ENCODE data around the gene PLCB2. TPM values are rescaled to one million over a fixed set of nuclear protein-coding genes. Genes with fewer than 3 reads are reported as not detected.

The PLCB2 gene
- total and polyA plus RNA-seq, 2 donors (not counting 3 experiments of a cell fraction or from before 2014, with no cell fraction given): 1.5 to 1.6 TPM

DNA sequence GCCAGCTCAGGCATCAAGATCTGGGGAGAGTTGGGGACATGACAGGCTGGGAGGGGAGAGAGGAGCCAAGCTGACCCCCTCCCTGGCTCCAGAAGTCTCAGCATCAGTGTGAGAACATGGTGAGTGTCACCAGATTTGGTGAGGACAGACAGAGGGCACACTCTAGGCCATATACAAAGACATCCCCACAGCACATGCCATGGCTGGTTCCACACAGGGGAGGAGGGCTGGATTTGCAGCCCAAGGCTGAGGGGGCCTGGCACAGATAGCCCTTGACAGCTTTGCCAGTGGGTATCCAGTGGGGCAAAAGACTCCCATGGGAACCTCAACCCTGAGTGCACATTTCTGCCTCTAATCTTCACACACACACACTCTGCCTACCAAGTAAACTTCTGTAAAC is 14.7 kb downstream of the PLCB2 start:
- no TSS peak for BruUV-seq (replicated peaks)
- dilution Hi-C loops (cut with MboI; ENCODE audit: extremely low pct_ligation_motif_present, low sequenced_read_pairs): no loop called here
- FAIRE-seq (no peak), DNase-seq (ENCODE audit: low read depth, low spot score) (no peak)
- no peaks in the 10 kb centered on the region for H3K9me1 ChIP-seq (replicated peaks; ENCODE audit: control insufficient read depth, extremely low read depth, insufficient read depth, low read length)
- H3K36me3 ChIP-seq (ENCODE audit: control insufficient read depth in 2 of 2, extremely low read depth in 1 of 2, insufficient read depth in 2 of 2, low read length in 2 of 2): no peaks in the 10 kb centered on the region
- H3K9me3 ChIP-seq (replicated peaks; ENCODE audit: control insufficient read depth, insufficient read depth, low read length): no peaks in the 10 kb centered on the region
- no peak overlapping the region for H3K27ac ChIP-seq (ENCODE audit: insufficient read depth, low read depth, low read length)
- H3K4me1 ChIP-seq (ENCODE audit: control insufficient read depth, extremely low read depth, insufficient read depth, low read length): no peaks in the 10 kb centered on the region
- CTCF ChIA-PET: interaction anchor here (1.0 to 7.5 kb wide), 5 partner anchors 11 to 46 kb away, joined by 3 to 77 read pairs (median 29); partner anchors contain the start of genes CCDC9B and PLCB2
- TF ChIP-seq EZH2 (IDR thresholded peaks at IDR 0.05; ENCODE audit: borderline replicate concordance, low read depth, low read length, severe bottlenecking) (no peak), MAX (IDR thresholded peaks at IDR 0.05; ENCODE audit: insufficient read depth, insufficient read length) (no peak), JUN (IDR thresholded peaks at IDR 0.05; ENCODE audit: borderline replicate concordance, insufficient read depth, insufficient read length, low read depth) (no peak)
- H3K79me2 ChIP-seq (ENCODE audit: control insufficient read depth, insufficient read depth, low read length): no peaks in the 10 kb centered on the region
- intact Hi-C loops (cut with micrococcal nuclease): no loop called here
- H3K27me3 ChIP-seq (ENCODE audit: control insufficient read depth in 2 of 2, insufficient read depth in 2 of 2, low read length in 2 of 2): peaks cover 0 to 27% of the 10 kb centered on the region in 2 experiments
- H3K4me2 ChIP-seq (ENCODE audit: insufficient read depth, low read length): no peak overlapping the region
- no peak overlapping the region for H3K9ac ChIP-seq (replicated peaks; ENCODE audit: extremely low read depth, insufficient read depth, low read length)
- no peak overlapping the region for H3K4me3 ChIP-seq (replicated peaks in 1 of 3; ENCODE audit: insufficient read depth in 1 of 3, low read depth in 1 of 3, low read length in 3 of 3)
- H4K20me1 ChIP-seq (replicated peaks; ENCODE audit: control insufficient read depth, extremely low read depth, insufficient read depth, low read length): no peaks in the 10 kb centered on the region
- POLR2A ChIA-PET: no interaction called here
- no peak overlapping the region for H2AFZ ChIP-seq (ENCODE audit: low read depth, low read length)

GRCh38 chr15:40292246-40292645 is 15.5 kb downstream of the PLCB2 start:
- dilution Hi-C loops (cut with MboI; ENCODE audit: extremely low pct_ligation_motif_present, low sequenced_read_pairs): no loop called here
- no peak for DNase-seq (ENCODE audit: low read depth, low spot score)
- intact Hi-C loops (cut with micrococcal nuclease): no loop called here
- H4K20me1 ChIP-seq (replicated peaks; ENCODE audit: control insufficient read depth, extremely low read depth, insufficient read depth, low read length): no peaks in the 10 kb centered on the region
- no peaks in the 10 kb centered on the region for H3K79me2 ChIP-seq (ENCODE audit: control insufficient read depth, insufficient read depth, low read length)
- no peaks in the 10 kb centered on the region for H3K4me1 ChIP-seq (ENCODE audit: control insufficient read depth, extremely low read depth, insufficient read depth, low read length)
- no peak for TF ChIP-seq POLR2A (IDR thresholded peaks at IDR 0.05; ENCODE audit: low read depth, low read length)
- H3K27me3 ChIP-seq (ENCODE audit: control insufficient read depth in 2 of 2, insufficient read depth in 2 of 2, low read length in 2 of 2): peaks cover 0 to 27% of the 10 kb centered on the region in 2 experiments
- H3K9me1 ChIP-seq (replicated peaks; ENCODE audit: control insufficient read depth, extremely low read depth, insufficient read depth, low read length): no peaks in the 10 kb centered on the region
- ChIA-PET CTCF (interaction anchor here (5.0 to 7.5 kb wide), 3 partner anchors 13 to 47 kb away, joined by 29 to 77 read pairs (median 53); partner anchors contain the start of genes CCDC9B and PLCB2), POLR2A (no interaction called here)
- no TSS peak for BruUV-seq (replicated peaks)
- no peak for FAIRE-seq
- H3K36me3 ChIP-seq (ENCODE audit: control insufficient read depth in 2 of 2, extremely low read depth in 1 of 2, insufficient read depth in 2 of 2, low read length in 2 of 2): no peaks in the 10 kb centered on the region
- H3K9ac ChIP-seq (replicated peaks; ENCODE audit: extremely low read depth, insufficient read depth, low read length): no peak overlapping the region
- no peak overlapping the region for H3K4me3 ChIP-seq (replicated peaks in 1 of 3; ENCODE audit: insufficient read depth in 1 of 3, low read depth in 1 of 3, low read length in 3 of 3)
- no peak overlapping the region for H3K4me2 ChIP-seq (ENCODE audit: insufficient read depth, low read length)
- H3K27ac ChIP-seq (ENCODE audit: insufficient read depth, low read depth, low read length): no peak overlapping the region
- H3K9me3 ChIP-seq (replicated peaks; ENCODE audit: control insufficient read depth, insufficient read depth, low read length): no peaks in the 10 kb centered on the region
- no peak overlapping the region for H2AFZ ChIP-seq (ENCODE audit: low read depth, low read length)

Measured in endothelial cell of umbilical vein (primary cell).